Right lobe of liver (tissue), 6 donors: ENCODE data around the gene WT1. TPM values are rescaled to one million over a fixed set of nuclear protein-coding genes. Genes with fewer than 3 reads are reported as not detected.

Source experiments
- ATAC-seq, 4 donors: fragments of 200-7000 bp; cut with Tn5 transposase; one replicate each; pipeline ENCODE4 v1.9.1; 2020; ENCODE audit warnings: mild to moderate bottlenecking in 4 of 4, moderate library complexity in 4 of 4
- DNase-seq, 3 donors: peaks; one replicate each; pipeline ENCODE4 v3.0.0-alpha.2; 2020
- H3K27ac ChIP-seq, 3 donors: fragments of 200-600 bp; one replicate each; pipeline ENCODE4 v1.8.0; 2022
- H3K27me3 ChIP-seq, 2 donors: fragments of 200-600 bp; one replicate each; pipeline ENCODE4 v1.8.0; 2022
- H3K36me3 ChIP-seq, 4 donors: fragments of 200-600 bp; sonication (generic) in 1 of 4; one replicate each; pipeline versions ENCODE4 v1.5.1 to v1.8.0; 2017 to 2022; ENCODE audit warnings: control low read depth in 1 of 4
- H3K4me1 ChIP-seq, 4 donors: fragments of 200-600 bp; sonication (generic) in 1 of 4; one replicate each; pipeline versions ENCODE4 v1.5.1 to v1.8.0; 2017 to 2022; ENCODE audit warnings: control low read depth in 1 of 4
- H3K4me3 ChIP-seq, 3 donors: fragments of 200-600 bp; one replicate each; pipeline ENCODE4 v1.8.0; 2022
- H3K9me3 ChIP-seq, 4 donors: fragments of 200-600 bp; sonication (generic) in 1 of 4; one replicate each; pipeline versions ENCODE4 v1.5.1 to v1.8.0; 2017 to 2022; ENCODE audit warnings: control low read depth in 1 of 4
- POLR2A ChIP-seq: fragments of 450-650 bp; IDR thresholded peaks from one replicate; pipeline ENCODE4 v1.6.1; 2017; ENCODE audit warnings: antibody characterized with exemption, mild to moderate bottlenecking
- WGBS: methylation state at CpG from one replicate; pipeline ENCODE4 v1.1.6; 2018; ENCODE audit warnings: low coverage, low lambda C conversion rate; ENCODE audit not compliant: insufficient coverage; ENCODE audit errors: missing lambda C conversion rate; 5-methylcytosine and 5-hydroxymethylcytosine counted together
- intact Hi-C, 2 donors: fragments of 100-400 bp; cut with DNase I; formaldehyde crosslinking; loops; one replicate each; pipeline versions ENCODE4 v1.11.2 to v1.14.1; 2022
- total RNA-seq, 6 experiments: library from RNA; depleted of rRNA in 2 of 6; stranded (reverse); fragments of >200 nt in 2 of 6; fragmentation: NEBNext Ultra II Directional in 3 of 6; extraction: Animal tissue kit (Norgen Biotek cat#: 25700) in 3 of 6; gene quantifications; one replicate each; pipeline versions ENCODE4 v1.1.0 to v1.2.4, GENCODE V29; 2016 to 2023
- TF ChIP-seq, protein P1 (sequence below), 4 donors: fragments of 200-600 bp in 3 of 4; fragments of 450-650 bp in 1 of 4; IDR thresholded peaks; one replicate each; pipeline versions ENCODE4 v1.5.1 to v1.8.0; 2016 to 2022; ENCODE audit warnings: antibody characterized with exemption in 4 of 4, mild to moderate bottlenecking in 2 of 4
- donor health status: DM: no; HTN: yes; CAD: no.
- donor health status: DM: no; HTN: no; CAD: no.
- donor health status: DM: no; HTN: no; CAD: no.
- donor health status: DM: no; HTN: yes; CAD: no.
- donor health status: DM: no; HTN: yes; CAD: no.

WT1 gene
- total RNA-seq, 6 experiments from 2014 or later, result 0.07 to 0.99 (median 0.51) TPM; not detected in 3

DNA sequence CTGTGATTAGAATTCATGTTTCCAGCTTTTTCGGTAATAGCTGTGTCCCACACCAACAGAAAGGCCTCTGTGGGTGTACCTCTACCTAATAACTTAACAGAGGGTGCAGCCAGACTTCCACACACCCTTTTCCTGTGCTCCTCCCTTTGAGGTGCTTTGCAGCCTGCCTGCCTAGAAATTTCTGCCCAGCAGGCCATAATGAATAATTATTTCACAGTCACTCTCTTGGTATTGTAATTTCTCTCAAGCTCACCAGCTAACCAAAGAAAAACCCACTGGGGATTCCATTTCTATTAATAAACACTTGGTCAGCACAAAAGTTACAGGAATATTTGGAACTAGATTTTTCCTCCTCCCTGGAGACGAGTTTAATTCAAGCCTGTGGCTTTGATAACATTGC lies 13.3 kb downstream of the WT1 start:
- Histone ChIP-seq H3K27me3 (peaks cover 5 to 8% of the 10 kb centered on the region in 2 donors), H3K4me1 (no peaks in the 10 kb centered on the region), H3K4me3 (no peak overlapping the region), H3K9me3 (no peaks in the 10 kb centered on the region), H3K27ac (no peak overlapping the region), H3K36me3 (no peaks in the 10 kb centered on the region)
- DNase-seq (no peak), ATAC-seq (no peak)
- intact Hi-C loops, result no loop called here
- 36% methylated on average over 2 of the region's 2 CpGs for WGBS
- no peak for TF ChIP-seq POLR2A
- TF ChIP-seq, protein P1, sequence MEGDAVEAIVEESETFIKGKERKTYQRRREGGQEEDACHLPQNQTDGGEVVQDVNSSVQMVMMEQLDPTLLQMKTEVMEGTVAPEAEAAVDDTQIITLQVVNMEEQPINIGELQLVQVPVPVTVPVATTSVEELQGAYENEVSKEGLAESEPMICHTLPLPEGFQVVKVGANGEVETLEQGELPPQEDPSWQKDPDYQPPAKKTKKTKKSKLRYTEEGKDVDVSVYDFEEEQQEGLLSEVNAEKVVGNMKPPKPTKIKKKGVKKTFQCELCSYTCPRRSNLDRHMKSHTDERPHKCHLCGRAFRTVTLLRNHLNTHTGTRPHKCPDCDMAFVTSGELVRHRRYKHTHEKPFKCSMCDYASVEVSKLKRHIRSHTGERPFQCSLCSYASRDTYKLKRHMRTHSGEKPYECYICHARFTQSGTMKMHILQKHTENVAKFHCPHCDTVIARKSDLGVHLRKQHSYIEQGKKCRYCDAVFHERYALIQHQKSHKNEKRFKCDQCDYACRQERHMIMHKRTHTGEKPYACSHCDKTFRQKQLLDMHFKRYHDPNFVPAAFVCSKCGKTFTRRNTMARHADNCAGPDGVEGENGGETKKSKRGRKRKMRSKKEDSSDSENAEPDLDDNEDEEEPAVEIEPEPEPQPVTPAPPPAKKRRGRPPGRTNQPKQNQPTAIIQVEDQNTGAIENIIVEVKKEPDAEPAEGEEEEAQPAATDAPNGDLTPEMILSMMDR (IDR thresholded peaks at IDR 0.05), result no peak

DNA sequence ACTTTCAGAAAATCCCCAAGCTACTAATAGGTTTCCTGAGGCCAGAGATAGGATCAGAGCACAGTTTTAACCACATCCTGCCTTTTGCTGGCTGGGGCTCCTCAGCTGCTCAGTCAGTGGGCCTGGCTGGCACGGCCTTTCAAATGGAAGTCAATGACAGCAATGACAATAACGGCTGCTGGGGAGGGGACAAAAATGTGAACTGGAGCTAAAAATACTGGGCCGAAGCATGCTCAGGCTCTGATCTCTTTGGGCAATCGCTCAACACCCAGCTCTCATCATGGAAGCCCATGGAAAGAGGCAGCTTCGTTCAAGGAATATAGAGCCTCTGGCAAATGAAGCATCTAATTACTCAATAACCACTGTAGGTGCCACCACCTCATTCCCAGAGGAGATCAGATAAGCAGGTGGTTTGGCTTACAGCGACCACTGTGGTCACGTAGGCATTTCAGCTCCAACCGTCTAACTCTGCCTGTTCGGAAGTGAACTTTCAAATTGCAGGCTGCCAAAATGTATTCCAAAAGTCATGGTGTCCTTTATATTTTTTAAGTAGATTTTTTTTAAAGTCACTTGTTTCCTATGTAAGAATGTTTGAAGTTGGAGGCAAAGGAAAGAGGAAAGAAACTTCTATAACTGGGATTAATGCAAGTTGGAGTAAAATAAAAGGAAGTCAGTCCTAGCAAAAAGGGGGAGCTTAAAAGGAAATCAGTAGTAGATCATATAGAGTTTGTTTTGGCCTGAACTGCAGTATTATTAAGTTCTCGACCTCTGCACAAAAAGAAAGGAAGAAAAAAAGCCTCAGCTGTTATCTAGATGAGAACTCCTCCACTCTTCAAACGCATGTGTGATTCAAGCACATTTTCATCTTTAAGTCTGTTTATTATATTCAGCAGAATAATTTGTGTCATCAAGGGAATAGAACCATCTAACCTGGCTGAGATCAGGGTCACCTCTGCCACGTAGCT lies 14.1 kb downstream of the WT1 start:
- no peak overlapping the region for H3K4me3 ChIP-seq
- no peaks in the 10 kb centered on the region for H3K9me3 ChIP-seq
- H3K27ac ChIP-seq, result no peak overlapping the region
- H3K36me3 ChIP-seq, result no peaks in the 10 kb centered on the region
- intact Hi-C loops, result no loop called here
- WGBS, result 31% methylated on average over 12 of the region's 12 CpGs
- DNase-seq (no peak), ATAC-seq (no peak)
- H3K4me1 ChIP-seq, result no peaks in the 10 kb centered on the region
- TF ChIP-seq, protein P1 (IDR thresholded peaks at IDR 0.05), result no peak
- TF ChIP-seq POLR2A, result no peak
- peaks cover 0 to 2% of the 10 kb centered on the region in 2 donors for H3K27me3 ChIP-seq

DNA sequence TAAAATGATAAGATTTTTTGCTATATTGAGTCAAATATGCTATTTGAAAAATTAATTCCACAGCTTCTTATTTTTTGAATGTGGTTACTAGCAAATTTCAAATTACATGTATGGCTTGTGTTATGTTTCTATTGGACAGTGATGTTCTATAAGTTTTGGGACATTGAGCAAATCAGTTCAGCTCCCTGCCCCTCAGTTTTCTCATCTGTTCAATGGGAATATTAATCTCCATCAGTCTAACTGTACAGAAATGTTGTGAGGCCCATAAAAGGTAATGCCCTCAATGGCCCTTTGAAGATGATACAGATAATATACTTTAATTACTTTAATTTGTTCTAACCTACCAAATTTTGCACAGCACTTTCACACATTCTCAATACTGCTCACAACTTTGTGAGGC lies 15.2 kb downstream of the WT1 start:
- Histone ChIP-seq H3K27me3 (no peaks in the 10 kb centered on the region), H3K4me3 (no peak overlapping the region)
- no peak for ATAC-seq

DNA sequence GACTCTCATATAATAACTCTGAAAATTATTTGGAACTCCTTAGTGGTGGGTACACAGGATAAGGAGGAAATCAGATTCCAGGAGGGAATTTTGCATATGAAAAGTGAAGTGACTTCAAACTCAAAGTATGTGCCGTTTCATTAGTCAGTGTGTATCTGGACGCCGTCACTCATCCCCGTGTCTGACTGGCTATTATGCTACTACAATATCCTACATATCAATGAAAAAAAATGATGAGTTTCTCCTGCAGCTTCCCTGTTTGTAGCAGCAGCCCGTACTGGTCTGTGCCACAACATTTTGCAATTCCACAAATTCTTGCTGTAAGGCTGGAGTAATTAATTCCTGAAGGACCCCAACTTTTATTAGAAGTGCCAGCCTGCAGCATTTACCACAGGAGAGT lies 16.5 kb downstream of the WT1 start:
- TF ChIP-seq, protein P1 (IDR thresholded peaks at IDR 0.05), result no peak
- TF ChIP-seq POLR2A, result no peak
- no peak for DNase-seq
- intact Hi-C loops, result no loop called here
- H3K9me3 ChIP-seq, result no peaks in the 10 kb centered on the region
- 43% methylated on average over 5 of the region's 5 CpGs for WGBS
- no peak overlapping the region for H3K4me3 ChIP-seq
- ATAC-seq, result no peak
- no peaks in the 10 kb centered on the region for H3K4me1 ChIP-seq
- H3K27me3 ChIP-seq, result no peaks in the 10 kb centered on the region
- no peaks in the 10 kb centered on the region for H3K36me3 ChIP-seq
- H3K27ac ChIP-seq, result no peak overlapping the region

More for the DNA sequence above, 15.2 kb downstream of the WT1 start:
- no peak for DNase-seq
- no peak for TF ChIP-seq POLR2A
- TF ChIP-seq, protein P1 (IDR thresholded peaks at IDR 0.05), result no peak
- Histone ChIP-seq H3K9me3 (no peaks in the 10 kb centered on the region), H3K27ac (no peak overlapping the region), H3K36me3 (no peaks in the 10 kb centered on the region), H3K4me1 (no peaks in the 10 kb centered on the region)
- intact Hi-C loops, result no loop called here
